Measurements from ENCODE around the gene LMTK3. TPM values are rescaled to one million over a fixed set of nuclear protein-coding genes. Genes with fewer than 3 reads are reported as not detected.
A peak's percentile ranks its signal among the peaks of the same experiment; 100 is the strongest.

LMTK3 gene
- total and polyA plus RNA-seq, 2 experiments from 2014 or later: 1.6 to 11.8 TPM

- Histone ChIP-seq H3K4me2 (peak overlapping the region; percentile 84), H3K9me2 (ENCODE audit: insufficient read depth) (no peaks in the 10 kb centered on the region), H3K4me1 (ENCODE audit: insufficient read depth) (peaks cover 12% of the 10 kb centered on the region; the same call in 1 of the 2 replicates), H4K20me1 (replicated peaks; ENCODE audit: insufficient read depth) (peaks cover 5% of the 10 kb centered on the region; the same call in 1 of the 2 replicates), H3K79me2 (replicated peaks; ENCODE audit: insufficient read depth) (no peaks in the 10 kb centered on the region), H3F3A (replicated peaks; ENCODE audit: low read depth) (peaks cover 30% of the 10 kb centered on the region), H3K4me3 (peak overlapping the region; percentile 90), H2AFZ (no peak overlapping the region), H3K27me3 (ENCODE audit: insufficient read depth) (no peaks in the 10 kb centered on the region), H3K36me3 (ENCODE audit: insufficient read depth) (peaks cover 18% of the 10 kb centered on the region), H3K27ac (ENCODE audit: low read depth) (peak overlapping the region; percentile 69)
- peaks cover 40% of the 10 kb centered on the region for H3K36me3 Mint-ChIP-seq (ENCODE audit: low read depth)
- TF ChIP-seq CTCF (conservative IDR thresholded peaks at IDR 0.05; ENCODE audit: low read depth in 2 of 2): no peak
- TF ChIP-seq ZNF331 (CRISPR knock-in tag; IDR thresholded peaks at IDR 0.05; ENCODE audit: low read depth): no peak
- no peak for TF ChIP-seq EZH2 (IDR thresholded peaks at IDR 0.05; ENCODE audit: low read depth, unreplicated experiment)
- TF ChIP-seq ZNF462 (CRISPR knock-in tag; IDR thresholded peaks at IDR 0.05): no peak
- TF ChIP-seq JUNB (IDR thresholded peaks at IDR 0.05; ENCODE audit: unreplicated experiment): no peak
- no peak for TF ChIP-seq STAT1 (IDR thresholded peaks at IDR 0.05; ENCODE audit: unreplicated experiment)
- TF ChIP-seq NANOG (IDR thresholded peaks at IDR 0.05; ENCODE audit: borderline replicate concordance): no peak
- no peak for TF ChIP-seq EZH2phosphoT487 (IDR thresholded peaks at IDR 0.05; ENCODE audit: unreplicated experiment)
- no peak for TF ChIP-seq CREB1 (CRISPR knock-in tag; IDR thresholded peaks at IDR 0.05; ENCODE audit: low read depth)
- no peak for TF ChIP-seq ZNF114 (CRISPR knock-in tag; IDR thresholded peaks at IDR 0.05)
- TF ChIP-seq REST (IDR thresholded peaks at IDR 0.05; ENCODE audit: unreplicated experiment): no peak
- TF ChIP-seq ETS1 (IDR thresholded peaks at IDR 0.05): no peak
- no peak for TF ChIP-seq POLR2AphosphoS5 (IDR thresholded peaks at IDR 0.05; ENCODE audit: low read depth)
- H3K4me1 Mint-ChIP-seq: peaks cover 24% of the 10 kb centered on the region
- H3K4me3 Mint-ChIP-seq: peak overlapping the region; percentile 83
- H3K27me3 Mint-ChIP-seq (ENCODE audit: insufficient read depth, low read depth, poor library complexity): peaks cover 39% of the 10 kb centered on the region
- ATAC-seq: peak; percentile 2; the same call in 1 of the 3 replicates
- peaks cover 2% of the 10 kb centered on the region; the same call in 1 of the 3 replicates for H3K9me3 Mint-ChIP-seq
- H3K27ac Mint-ChIP-seq: no peak overlapping the region
- peak; percentile 38 for DNase-seq (ENCODE audit: low spot score)
Measured at GRCh38 chr19:48479686-48480085, 31.9 kb downstream of the LMTK3 start.

All from GM23338 (cell line).